Activated naive CD8-positive, alpha-beta T cell (primary cell): Measurements from ENCODE around the gene SDR9C7.
"Not testable (repeated sequence)": the region's sequence is repeated elsewhere in the genome, so short reads cannot be mapped to it uniquely, and the experiment has no call there.

Source experiments
- H3K27ac Mint-ChIP-seq: one replicate; pipeline ENCODE4 v1.8.0; 2021; ENCODE audit warnings: mixed read lengths
- H3K27me3 Mint-ChIP-seq: one replicate; pipeline ENCODE4 v1.8.0; 2021; ENCODE audit warnings: mixed read lengths
- H3K36me3 Mint-ChIP-seq: one replicate; pipeline ENCODE4 v1.8.0; 2021; ENCODE audit warnings: mixed read lengths
- H3K4me1 Mint-ChIP-seq: one replicate; pipeline ENCODE4 v1.8.0; 2021; ENCODE audit warnings: low read depth, mixed read lengths
- H3K4me3 Mint-ChIP-seq: one replicate; pipeline ENCODE4 v1.8.0; 2021; ENCODE audit warnings: mild to moderate bottlenecking, mixed read lengths
- H3K9me3 Mint-ChIP-seq: one replicate; pipeline ENCODE4 v1.8.0; 2021; ENCODE audit warnings: low read depth, mixed read lengths

The SDR9C7 gene

DNA sequence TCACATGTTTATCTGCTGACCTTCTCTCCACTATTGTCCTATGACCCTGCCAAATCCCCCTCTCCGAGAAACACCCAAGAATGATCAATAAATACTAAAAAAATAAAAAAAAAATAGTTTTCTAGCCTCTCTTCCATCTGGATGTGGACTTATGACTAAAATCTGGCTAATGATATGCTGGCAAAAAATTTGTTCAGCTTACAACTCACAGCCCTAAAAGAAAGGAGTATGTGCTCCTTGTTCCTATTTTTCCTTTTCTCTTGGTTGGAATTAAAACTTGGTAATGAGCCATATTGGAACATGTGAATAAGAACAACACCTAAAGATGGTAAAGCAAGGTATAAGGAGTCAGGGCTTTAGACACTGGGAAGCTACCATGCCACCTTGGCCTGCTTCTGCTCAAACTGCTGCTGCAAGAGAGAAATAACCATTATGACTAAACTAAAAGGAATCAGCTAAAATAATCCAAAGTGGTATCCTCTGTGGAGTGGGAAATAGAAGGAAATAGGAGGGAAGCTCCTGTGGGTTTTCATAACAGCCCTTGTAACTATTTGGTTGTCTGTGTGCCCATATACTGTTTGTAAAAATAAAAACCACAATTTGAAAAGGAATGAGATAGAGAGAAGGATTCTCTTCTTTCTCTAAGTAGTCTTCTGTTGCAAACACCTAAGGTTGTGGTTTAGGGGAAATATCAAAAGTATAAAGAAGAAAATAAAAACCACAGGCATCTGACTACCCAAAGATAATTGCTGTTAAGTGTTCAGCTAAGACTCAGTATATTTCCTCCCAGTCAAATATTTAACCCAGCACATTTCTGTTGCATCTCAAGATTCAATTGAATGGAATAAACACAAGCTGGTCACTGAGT lies 53.8 kb downstream of the SDR9C7 start:
- Mint-ChIP-seq H3K36me3 (peaks cover 9% of the 10 kb centered on the region), H3K27ac (no peak overlapping the region), H3K27me3 (peaks cover 11% of the 10 kb centered on the region), H3K4me1 (no peaks in the 10 kb centered on the region), H3K4me3 (no peak overlapping the region), H3K9me3 (peaks cover 18% of the 10 kb centered on the region)

DNA sequence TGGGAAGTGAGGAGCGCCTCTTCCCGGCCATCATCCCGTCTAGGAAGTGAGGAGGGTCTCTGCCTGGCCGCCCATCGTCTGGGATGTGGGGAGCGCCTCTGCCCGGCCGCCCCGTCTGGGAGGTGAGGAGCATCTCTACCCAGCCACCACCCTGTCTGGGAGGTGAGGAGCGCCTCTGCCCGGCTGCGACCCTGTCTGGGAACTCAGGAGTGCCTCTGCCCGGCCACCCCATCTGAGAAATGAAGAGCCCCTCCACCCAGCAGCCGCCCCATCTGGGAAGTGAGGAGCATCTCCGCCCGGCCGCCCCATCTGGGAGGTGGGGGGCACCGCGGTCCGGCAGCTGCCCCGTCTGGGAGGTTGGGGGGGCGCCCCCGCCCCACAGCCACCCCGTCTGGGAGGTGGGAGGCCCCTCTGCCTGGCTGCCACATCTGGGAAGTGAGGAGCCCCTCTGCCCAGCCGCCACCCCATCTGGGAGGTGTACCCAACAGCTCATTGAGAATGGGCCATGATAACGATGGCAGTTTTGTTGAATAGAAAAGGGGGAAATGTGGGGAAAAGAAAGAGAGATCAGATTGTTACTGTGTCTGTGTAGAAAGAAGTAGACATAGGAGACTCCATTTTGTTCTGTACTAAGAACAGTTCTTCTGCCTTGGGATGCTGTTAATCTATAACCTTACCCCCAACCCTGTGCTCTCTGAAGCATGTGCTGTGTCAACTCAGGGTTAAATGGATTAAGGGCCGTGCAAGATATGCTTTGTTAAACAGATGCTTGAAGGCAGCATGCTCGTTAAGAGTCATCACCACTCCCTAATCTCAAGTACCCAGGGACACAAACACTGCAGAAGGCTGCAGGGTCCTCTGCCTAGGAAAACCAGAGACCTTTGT lies 54.7 kb downstream of the SDR9C7 start:
- H3K27me3 Mint-ChIP-seq, H3K36me3 Mint-ChIP-seq, H3K4me1 Mint-ChIP-seq, H3K27ac Mint-ChIP-seq, H3K4me3 Mint-ChIP-seq, H3K9me3 Mint-ChIP-seq: not testable (repeated sequence)

DNA sequence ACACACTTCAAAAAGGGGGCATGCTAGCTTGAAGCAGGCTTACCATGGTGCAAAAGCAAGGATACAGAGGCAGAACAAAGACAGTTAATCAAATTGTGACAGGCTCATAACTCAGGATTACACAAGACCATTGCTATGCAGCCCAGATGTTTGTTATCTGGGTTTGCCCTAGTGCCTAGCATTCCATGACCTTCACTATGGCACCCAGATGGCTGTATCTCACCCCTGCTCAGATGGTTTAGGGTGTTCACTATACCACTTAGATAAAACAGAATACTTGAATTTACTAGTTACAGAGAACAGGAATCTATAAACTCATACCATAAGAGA lies 56.2 kb downstream of the SDR9C7 start:
- peaks cover 6% of the 10 kb centered on the region for H3K36me3 Mint-ChIP-seq
- H3K4me1 Mint-ChIP-seq = no peaks in the 10 kb centered on the region
- H3K27me3 Mint-ChIP-seq = peaks cover 4% of the 10 kb centered on the region
- no peak overlapping the region for H3K27ac Mint-ChIP-seq
- peaks cover 8% of the 10 kb centered on the region for H3K9me3 Mint-ChIP-seq
- no peak overlapping the region for H3K4me3 Mint-ChIP-seq

DNA sequence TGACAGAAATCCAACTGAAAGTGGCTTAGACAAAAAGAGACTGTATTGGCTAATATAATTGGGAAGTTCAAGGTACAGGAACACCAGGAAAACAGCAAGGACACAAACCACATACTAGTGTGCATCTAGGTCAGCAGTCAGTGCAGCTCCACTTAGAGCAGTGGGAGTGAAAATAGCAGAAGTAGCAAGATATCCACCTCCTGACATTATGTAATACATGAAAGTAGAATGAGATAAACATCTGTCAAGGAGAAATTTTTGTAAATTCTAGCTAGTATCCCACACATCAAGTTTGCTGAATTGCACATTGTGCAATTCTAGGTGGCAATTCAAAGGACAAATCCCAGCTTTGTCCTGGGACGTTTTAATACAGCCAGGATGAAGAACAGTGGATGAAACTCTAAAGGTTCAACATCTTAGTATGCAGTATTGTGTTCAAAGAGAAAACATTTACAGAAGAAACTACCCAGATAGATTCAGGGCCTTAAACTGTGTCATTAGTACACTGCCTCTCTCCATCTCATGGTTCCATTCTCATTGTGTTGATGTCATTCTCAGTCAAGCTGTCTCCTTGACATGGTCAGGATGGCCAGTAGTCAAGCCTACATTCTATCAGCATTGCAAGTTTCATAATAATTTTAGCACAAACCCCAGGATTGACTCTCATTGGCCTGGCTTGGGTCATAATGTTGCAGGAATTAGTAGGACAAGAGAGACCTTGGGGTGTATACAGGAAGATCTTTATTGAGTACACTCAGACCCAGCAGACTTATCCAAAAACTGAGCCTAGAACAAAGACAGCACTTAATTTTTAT lies 56.8 kb downstream of the SDR9C7 start:
- Mint-ChIP-seq H3K27me3 (peaks cover 4% of the 10 kb centered on the region), H3K36me3 (peaks cover 4% of the 10 kb centered on the region), H3K4me1 (no peaks in the 10 kb centered on the region), H3K9me3 (peaks cover 8% of the 10 kb centered on the region), H3K27ac (no peak overlapping the region), H3K4me3 (no peak overlapping the region)

DNA sequence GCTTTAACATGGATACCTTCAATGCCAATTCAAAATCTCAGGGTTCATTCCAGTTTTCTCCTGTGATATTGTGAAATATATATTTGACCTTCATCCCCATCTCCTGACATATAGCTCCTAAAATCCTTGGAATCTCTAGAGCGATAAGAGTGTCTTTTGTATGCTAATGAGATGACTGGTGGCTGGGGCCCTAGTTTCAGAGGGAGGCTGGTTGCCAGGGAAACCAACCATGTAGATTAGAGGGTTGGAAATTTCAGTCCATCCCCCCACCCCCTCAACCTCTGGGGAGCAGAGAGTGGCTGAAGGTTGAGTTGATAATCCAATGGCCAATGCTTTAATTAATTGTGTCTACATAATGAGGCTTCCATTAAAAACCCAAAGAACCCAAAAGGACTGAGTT lies 59.4 kb downstream of the SDR9C7 start:
- Mint-ChIP-seq H3K36me3 (no peaks in the 10 kb centered on the region), H3K27me3 (peaks cover 6% of the 10 kb centered on the region), H3K9me3 (no peaks in the 10 kb centered on the region), H3K4me1 (no peaks in the 10 kb centered on the region), H3K27ac (no peak overlapping the region), H3K4me3 (no peak overlapping the region)

DNA sequence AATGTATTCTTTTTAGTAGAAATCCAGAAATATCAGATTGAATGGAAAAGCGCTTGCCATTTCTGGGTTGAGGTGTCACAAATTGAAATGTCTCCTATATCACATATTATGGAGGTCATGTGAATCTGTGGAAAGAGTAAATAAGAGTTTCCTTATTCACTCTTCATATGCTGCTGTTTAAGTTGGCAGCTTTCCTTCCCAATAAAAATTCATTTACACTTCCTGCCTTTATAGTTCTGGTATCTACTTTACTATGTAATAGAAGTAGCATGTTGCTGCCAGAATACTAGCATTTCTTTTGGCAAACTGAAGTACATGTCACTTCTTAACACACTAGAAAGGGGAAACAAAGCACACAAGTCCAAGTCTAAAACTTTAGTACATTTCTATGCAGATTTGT lies 60.8 kb downstream of the SDR9C7 start:
- H3K4me1 Mint-ChIP-seq = no peaks in the 10 kb centered on the region

More for the DNA sequence above, 60.8 kb downstream of the SDR9C7 start:
- Mint-ChIP-seq H3K36me3 (peaks cover 2% of the 10 kb centered on the region), H3K9me3 (no peaks in the 10 kb centered on the region), H3K27me3 (peaks cover 8% of the 10 kb centered on the region), H3K4me3 (no peak overlapping the region), H3K27ac (no peak overlapping the region)
